G401 (cell line): Measurements from ENCODE around the gene PPP1R17. TPM values are rescaled to one million over a fixed set of nuclear protein-coding genes. Genes with fewer than 3 reads are reported as not detected.

Experiments
- DNase-seq: peaks from one replicate; pipeline ENCODE4 v3.0.0-alpha.2; 2015; ENCODE audit warnings: low spot score
- in situ Hi-C: cut with HindIII; loops from 2 replicates; pipeline ENCODE4 v1.10.0; 2016; ENCODE audit warnings: low sequenced_read_pairs, mixed read lengths
- total RNA-seq: library from RNA; depleted of rRNA; stranded (reverse); fragments of >200 nt; shearing (Covaris generic); gene quantifications from 2 replicates; pipeline ENCODE4 v1.2.3, GENCODE V29; 2014; rRNA removed

Gene PPP1R17
- total RNA-seq = not detected in 2 replicates

GRCh38 chr7:31687024-31687748 lies at the start of gene PPP1R17:
Gene PPP1R17 (plus strand): TSS chr7:31687215. CDS start chr7:31692442, 5,227 bp downstream.
- in situ Hi-C loops = no loop called here
- no peak for DNase-seq

DNA sequence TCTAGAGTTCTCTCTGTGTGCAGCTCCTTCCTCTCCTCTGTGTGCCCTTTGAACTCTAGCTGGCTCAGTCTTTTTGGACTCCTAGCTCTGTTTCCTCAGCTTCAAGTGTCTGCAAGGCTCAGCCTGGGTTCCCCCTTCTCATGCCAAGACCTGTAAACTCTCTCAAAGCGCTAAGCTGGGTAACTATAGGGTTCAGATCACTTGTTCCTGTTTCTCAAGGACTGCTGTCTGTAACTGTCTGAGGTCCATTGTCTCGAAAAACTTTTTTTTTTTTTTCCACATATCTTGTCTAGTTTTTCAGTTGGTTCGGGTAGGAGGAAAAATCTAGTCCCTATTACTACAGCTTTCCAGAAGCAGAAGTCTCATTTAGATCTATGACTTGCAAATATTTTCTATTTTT lies 46.6 kb upstream of the PPP1R17 start:
- DNase-seq = no peak
- in situ Hi-C loops = no loop called here

- peak; percentile 95 for DNase-seq
- in situ Hi-C loops = no loop called here
Measured at GRCh38 chr7:31642681-31643115, 44.3 kb upstream of the PPP1R17 start.

DNA sequence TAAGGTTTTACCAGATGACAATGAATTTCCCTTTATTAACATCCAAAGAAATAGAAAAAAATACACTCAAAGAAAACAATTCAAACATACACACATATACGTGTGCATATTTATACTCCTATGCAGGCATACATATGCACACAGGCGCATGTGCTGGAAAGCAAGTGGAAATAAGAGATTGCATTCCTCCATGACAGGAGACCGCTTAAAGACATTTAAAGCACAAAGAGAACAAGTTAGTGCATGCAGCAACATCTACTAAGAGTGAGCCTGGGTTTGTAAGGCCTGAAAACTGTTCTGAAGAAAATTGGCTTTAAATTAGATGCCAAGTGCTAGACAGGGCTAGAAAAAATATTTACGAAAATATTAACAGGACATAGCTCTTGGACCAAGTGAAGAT lies 40.1 kb upstream of the PPP1R17 start:
- in situ Hi-C loops = no loop called here
- DNase-seq = no peak

GRCh38 chr7:31647511-31647910 lies 39.5 kb upstream of the PPP1R17 start:
- no peak for DNase-seq
- in situ Hi-C loops = no loop called here

GRCh38 chr7:31648288-31648687 lies 38.7 kb upstream of the PPP1R17 start:
- peak; percentile 10 for DNase-seq
- in situ Hi-C loops = no loop called here

- in situ Hi-C loops = no loop called here
- DNase-seq = no peak
Measured at GRCh38 chr7:31648880-31649279, 38.1 kb upstream of the PPP1R17 start.

DNA sequence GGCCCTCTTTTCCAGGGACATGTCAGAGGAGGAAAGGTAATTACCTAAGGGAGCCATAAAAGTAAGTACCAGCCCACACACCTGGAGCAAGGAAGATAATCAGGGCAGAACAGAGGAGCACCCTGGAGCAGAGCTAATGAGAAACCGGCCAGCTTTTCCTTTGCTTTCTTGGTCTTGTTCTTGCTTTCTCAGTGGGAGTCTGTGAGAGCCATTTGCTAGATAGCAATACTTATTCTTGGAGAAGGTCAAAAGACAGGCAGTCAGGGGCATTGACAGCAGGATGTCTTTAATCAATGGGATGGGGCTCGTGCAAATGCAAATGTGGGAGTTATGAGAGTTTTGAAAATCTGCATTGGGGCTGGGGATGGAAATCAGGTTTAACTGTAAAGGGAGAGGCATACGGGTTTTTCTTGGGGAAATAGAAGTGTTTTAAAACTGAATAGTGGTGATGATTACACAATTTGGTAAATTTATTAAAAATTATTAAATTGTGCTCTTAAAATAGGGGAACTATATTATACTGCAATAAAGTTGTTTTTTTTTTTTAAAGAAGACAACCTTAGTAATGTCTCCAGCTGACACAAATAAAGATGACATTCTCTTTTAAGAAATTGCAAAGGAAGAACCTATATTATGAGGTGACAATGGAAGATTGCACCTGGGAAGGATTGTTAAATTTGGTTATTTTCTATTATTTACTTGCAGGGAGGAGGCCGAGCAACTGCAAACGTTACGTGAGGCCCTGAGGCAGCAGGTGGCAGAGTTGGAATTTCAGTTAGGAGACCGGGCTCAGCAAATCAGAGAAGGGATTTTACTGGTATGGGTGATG lies 35.6 kb upstream of the PPP1R17 start:
- in situ Hi-C loops = no loop called here
- no peak for DNase-seq

DNA sequence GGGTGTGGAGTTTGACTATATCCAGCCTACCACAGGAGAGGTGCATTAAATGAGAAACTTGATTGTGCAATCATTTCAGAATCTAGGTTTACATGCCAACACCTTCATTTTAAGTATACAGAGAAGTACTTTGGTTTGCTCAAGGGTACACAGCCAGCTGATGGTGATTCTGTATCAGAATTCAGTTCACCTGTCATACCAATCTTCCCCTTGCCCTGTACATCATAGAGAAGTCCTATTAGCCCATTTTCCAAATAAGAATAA lies 35.0 kb upstream of the PPP1R17 start:
- no peak for DNase-seq
- in situ Hi-C loops = no loop called here

- in situ Hi-C loops = no loop called here
- DNase-seq = no peak
Measured at GRCh38 chr7:31663072-31663471, 23.9 kb upstream of the PPP1R17 start.

- no peak for DNase-seq
- in situ Hi-C loops = no loop called here
Measured at GRCh38 chr7:31664890-31665289, 22.1 kb upstream of the PPP1R17 start.

GRCh38 chr7:31665546-31665945 lies 21.5 kb upstream of the PPP1R17 start:
- in situ Hi-C loops = no loop called here
- DNase-seq = no peak

DNA sequence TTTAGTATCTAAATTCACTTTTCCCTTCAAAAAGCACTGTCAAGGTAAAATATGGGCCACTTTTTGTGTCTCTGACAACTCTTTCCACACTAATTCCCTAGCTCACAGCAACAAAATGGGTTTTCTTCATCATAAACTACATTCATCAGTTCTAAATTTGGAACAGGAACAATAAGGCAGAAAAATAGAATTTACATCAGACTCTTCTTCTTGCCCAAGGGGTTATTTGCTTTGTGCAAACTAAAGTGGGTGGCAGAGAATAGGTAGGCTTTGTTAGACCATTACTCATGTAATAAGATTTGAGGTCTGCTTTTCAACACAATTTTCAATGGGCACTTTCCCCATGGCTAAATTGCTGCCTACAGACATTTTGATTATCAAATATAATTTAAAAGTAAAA lies 17.6 kb upstream of the PPP1R17 start:
- DNase-seq = no peak
- in situ Hi-C loops = no loop called here

GRCh38 chr7:31679574-31680305 lies 7.3 kb upstream of the PPP1R17 start:
- in situ Hi-C loops = no loop called here
- peak; percentile 34 for DNase-seq

GRCh38 chr7:31683445-31684225 lies 3.4 kb upstream of the PPP1R17 start:
- DNase-seq = no peak
- in situ Hi-C loops = no loop called here

GRCh38 chr7:31688372-31688771 lies 1.4 kb downstream of the PPP1R17 start:
- DNase-seq = no peak
- in situ Hi-C loops = no loop called here

GRCh38 chr7:31688996-31689395 lies 2.0 kb downstream of the PPP1R17 start:
- in situ Hi-C loops = no loop called here
- DNase-seq = no peak

DNA sequence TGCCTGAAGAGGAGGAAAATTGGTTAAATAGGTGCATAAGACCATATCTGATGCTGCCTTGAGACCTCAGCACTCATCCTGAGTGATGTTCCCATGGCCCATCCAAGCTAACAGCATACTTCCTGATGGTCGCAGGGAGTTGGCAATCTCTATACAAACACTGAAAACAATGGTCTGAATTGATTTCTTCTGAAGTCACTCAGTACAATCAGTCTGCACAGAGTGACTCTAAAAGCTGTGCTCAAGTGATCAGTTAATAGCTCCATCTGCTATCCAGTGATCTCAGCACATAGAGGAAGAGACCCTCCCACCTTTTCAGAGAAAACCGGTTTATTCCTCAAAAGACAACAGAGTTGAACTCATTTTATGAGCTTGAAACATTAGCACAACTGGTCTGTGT lies 3.9 kb downstream of the PPP1R17 start:
- DNase-seq = no peak
- in situ Hi-C loops = no loop called here

GRCh38 chr7:31692451-31692850 lies 5.4 kb downstream of the PPP1R17 start:
- in situ Hi-C loops = no loop called here
- no peak for DNase-seq
